ENCODE measurements around the gene RALGAPB.

DNA sequence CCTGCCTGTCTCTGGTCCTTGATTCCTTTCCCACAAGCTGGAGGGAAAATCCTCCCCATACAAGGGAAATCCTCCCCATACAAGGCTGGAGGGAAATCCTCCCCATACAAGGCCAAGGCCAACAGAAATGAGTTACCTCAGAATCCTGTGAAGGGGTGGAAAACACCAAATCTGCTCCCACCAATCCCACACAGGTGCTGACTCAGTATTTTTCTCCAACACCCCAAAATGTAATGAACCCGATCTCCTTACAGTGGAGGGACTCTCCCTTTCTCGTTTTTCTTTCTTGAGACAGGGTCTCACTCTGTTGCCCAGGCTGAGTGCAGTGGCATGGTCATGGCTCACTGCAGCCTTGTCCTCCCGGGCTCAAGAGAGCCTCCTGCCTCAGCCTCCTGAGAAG, 43.8 kb upstream of the RALGAPB start:
- TF ChIP-seq, protein P1, sequence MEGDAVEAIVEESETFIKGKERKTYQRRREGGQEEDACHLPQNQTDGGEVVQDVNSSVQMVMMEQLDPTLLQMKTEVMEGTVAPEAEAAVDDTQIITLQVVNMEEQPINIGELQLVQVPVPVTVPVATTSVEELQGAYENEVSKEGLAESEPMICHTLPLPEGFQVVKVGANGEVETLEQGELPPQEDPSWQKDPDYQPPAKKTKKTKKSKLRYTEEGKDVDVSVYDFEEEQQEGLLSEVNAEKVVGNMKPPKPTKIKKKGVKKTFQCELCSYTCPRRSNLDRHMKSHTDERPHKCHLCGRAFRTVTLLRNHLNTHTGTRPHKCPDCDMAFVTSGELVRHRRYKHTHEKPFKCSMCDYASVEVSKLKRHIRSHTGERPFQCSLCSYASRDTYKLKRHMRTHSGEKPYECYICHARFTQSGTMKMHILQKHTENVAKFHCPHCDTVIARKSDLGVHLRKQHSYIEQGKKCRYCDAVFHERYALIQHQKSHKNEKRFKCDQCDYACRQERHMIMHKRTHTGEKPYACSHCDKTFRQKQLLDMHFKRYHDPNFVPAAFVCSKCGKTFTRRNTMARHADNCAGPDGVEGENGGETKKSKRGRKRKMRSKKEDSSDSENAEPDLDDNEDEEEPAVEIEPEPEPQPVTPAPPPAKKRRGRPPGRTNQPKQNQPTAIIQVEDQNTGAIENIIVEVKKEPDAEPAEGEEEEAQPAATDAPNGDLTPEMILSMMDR (IDR thresholded peaks at IDR 0.05): no peak
- TF ChIP-seq POLR2A (IDR thresholded peaks at IDR 0.05): no peak

Measured in body of pancreas (tissue), 4 donors.